A673 (cell line): ENCODE data around the gene NFKB1. TPM values are rescaled to one million over a fixed set of nuclear protein-coding genes. Genes with fewer than 3 reads are reported as not detected.

Experiments used
- BruUV-seq: library from RNA; stranded (reverse); fragments of 400-500 nt; replicated peaks from 2 replicates; lab custom pipeline; 2021; lab: Mats Ljungman, UMichigan
- CTCF ChIA-PET: fragments of 300-600 bp; sonication (Branson Sonifier 250); formaldehyde crosslinking; loops from one replicate; lab custom pipeline; 2022; ENCODE audit warnings: antibody characterized with exemption; lab: Charles Lee
- POLR2A ChIA-PET: fragments of 300-600 bp; sonication (Branson Sonifier 250); formaldehyde crosslinking; loops from one replicate; lab custom pipeline; 2022; ENCODE audit warnings: antibody characterized with exemption; ENCODE audit not compliant: low non-redundant PET; lab: Charles Lee
- DNase-seq: peaks from one replicate; pipeline ENCODE4 v3.0.0-alpha.2; 2015; ENCODE audit warnings: low spot score
- H3K27ac ChIP-seq: fragments of 200-600 bp; sonication (generic); 2 replicates; pipeline ENCODE4 v1.5.1; 2016; ENCODE audit warnings: mixed run types, low read depth, mild to moderate bottlenecking, mixed read lengths, antibody characterized with exemption, low read length; ENCODE audit not compliant: poor library complexity, severe bottlenecking
- H3K27me3 ChIP-seq: fragments of 200-600 bp; sonication (generic); replicated peaks from 2 replicates; pipeline ENCODE4 v1.6.1; 2017; ENCODE audit warnings: mixed run types, low read depth, mild to moderate bottlenecking, mixed read lengths, antibody characterized with exemption, low read length; ENCODE audit not compliant: insufficient read depth, poor library complexity
- H3K36me3 ChIP-seq: fragments of 200-600 bp; sonication (generic); 2 replicates; pipeline ENCODE4 v1.6.1; 2016; ENCODE audit warnings: mixed run types, mild to moderate bottlenecking, mixed read lengths, antibody characterized with exemption, low read length; ENCODE audit not compliant: insufficient read depth, poor library complexity, severe bottlenecking
- H3K4me1 ChIP-seq: fragments of 200-600 bp; sonication (generic); 2 replicates; pipeline ENCODE4 v1.6.1; 2017; ENCODE audit warnings: mixed run types, mild to moderate bottlenecking, mixed read lengths, antibody characterized with exemption, low read length; ENCODE audit not compliant: insufficient read depth, poor library complexity, severe bottlenecking
- H3K4me3 ChIP-seq: fragments of 200-600 bp; sonication (generic); 2 replicates; pipeline ENCODE4 v1.5.1; 2016; ENCODE audit warnings: low read depth, mixed run types, mild to moderate bottlenecking, mixed read lengths, low read length; ENCODE audit not compliant: poor library complexity, severe bottlenecking
- H3K9me3 ChIP-seq: fragments of 200-600 bp; sonication (generic); 2 replicates; pipeline ENCODE4 v1.6.1; 2016; ENCODE audit warnings: mixed run types, low read depth, mild to moderate bottlenecking, mixed read lengths, antibody characterized with exemption, low read length; ENCODE audit not compliant: poor library complexity, severe bottlenecking
- CTCF ChIP-seq: fragments of 300-800, 200-600 bp; sonication (generic); conservative IDR thresholded peaks from 2 replicates; pipeline ENCODE4 v1.5.1; 2017; ENCODE audit warnings: low read depth, mild to moderate bottlenecking, antibody characterized with exemption, low read length, moderate library complexity, mixed read lengths
- EZH2 ChIP-seq: fragments of 200-600 bp; sonication (generic); IDR thresholded peaks from 2 replicates; pipeline ENCODE4 v1.6.1; 2017; ENCODE audit warnings: borderline replicate concordance, low read depth, mild to moderate bottlenecking, mixed read lengths, antibody characterized with exemption, low read length; ENCODE audit not compliant: poor library complexity, severe bottlenecking
- intact Hi-C: fragments of 100-400 bp; cut with micrococcal nuclease; formaldehyde crosslinking; loops from one replicate; pipeline ENCODE4 v1.10.0; 2022; ENCODE audit not compliant: unreplicated experiment
- total RNA-seq: library from RNA; stranded (reverse); gene quantifications from 2 replicates; pipeline ENCODE4 v1.2.3, GENCODE V29; 2021

The NFKB1 gene
- total RNA-seq, 1 experiment from 2014 or later = 26.1 TPM

GRCh38 chr4:102637391-102637790 is 136.2 kb downstream of the NFKB1 start:
- Histone ChIP-seq H3K27ac (no peak overlapping the region), H3K9me3 (no peaks in the 10 kb centered on the region), H3K4me3 (no peak overlapping the region), H3K27me3 (no peaks in the 10 kb centered on the region), H3K36me3 (no peaks in the 10 kb centered on the region), H3K4me1 (no peaks in the 10 kb centered on the region)
- ChIA-PET POLR2A (no interaction called here), CTCF (no interaction called here)
- TF ChIP-seq EZH2 = no peak
- no peak for TF ChIP-seq CTCF
- intact Hi-C loops = no loop called here
- no peak for DNase-seq
- no TSS peak for BruUV-seq

GRCh38 chr4:102638621-102639020 is 137.5 kb downstream of the NFKB1 start:
- TF ChIP-seq CTCF = no peak
- TF ChIP-seq EZH2 = no peak
- no peak overlapping the region for H3K4me3 ChIP-seq
- no peaks in the 10 kb centered on the region for H3K9me3 ChIP-seq
- POLR2A ChIA-PET = no interaction called here
- intact Hi-C loops = no loop called here
- no peaks in the 10 kb centered on the region for H3K4me1 ChIP-seq
- BruUV-seq = no TSS peak
- no peaks in the 10 kb centered on the region for H3K36me3 ChIP-seq
- H3K27me3 ChIP-seq = no peaks in the 10 kb centered on the region
- DNase-seq = no peak
- H3K27ac ChIP-seq = no peak overlapping the region
- CTCF ChIA-PET = no interaction called here

- DNase-seq = no peak
- no TSS peak for BruUV-seq
- Histone ChIP-seq H3K27ac (no peak overlapping the region), H3K9me3 (no peaks in the 10 kb centered on the region), H3K4me1 (no peaks in the 10 kb centered on the region), H3K36me3 (no peaks in the 10 kb centered on the region), H3K27me3 (no peaks in the 10 kb centered on the region), H3K4me3 (no peak overlapping the region)
- POLR2A ChIA-PET = no interaction called here
- intact Hi-C loops = no loop called here
- CTCF ChIA-PET = no interaction called here
- TF ChIP-seq EZH2 (no peak), CTCF (no peak)
These were observed 138.4 kb downstream of the NFKB1 start for GRCh38 chr4:102639598-102639997.
